ENCODE measurements around the gene ITPRIP. TPM values are rescaled to one million over a fixed set of nuclear protein-coding genes. Genes with fewer than 3 reads are reported as not detected.

The ITPRIP gene
- total RNA-seq, 1 experiment from 2014 or later: 22.5 TPM

DNA sequence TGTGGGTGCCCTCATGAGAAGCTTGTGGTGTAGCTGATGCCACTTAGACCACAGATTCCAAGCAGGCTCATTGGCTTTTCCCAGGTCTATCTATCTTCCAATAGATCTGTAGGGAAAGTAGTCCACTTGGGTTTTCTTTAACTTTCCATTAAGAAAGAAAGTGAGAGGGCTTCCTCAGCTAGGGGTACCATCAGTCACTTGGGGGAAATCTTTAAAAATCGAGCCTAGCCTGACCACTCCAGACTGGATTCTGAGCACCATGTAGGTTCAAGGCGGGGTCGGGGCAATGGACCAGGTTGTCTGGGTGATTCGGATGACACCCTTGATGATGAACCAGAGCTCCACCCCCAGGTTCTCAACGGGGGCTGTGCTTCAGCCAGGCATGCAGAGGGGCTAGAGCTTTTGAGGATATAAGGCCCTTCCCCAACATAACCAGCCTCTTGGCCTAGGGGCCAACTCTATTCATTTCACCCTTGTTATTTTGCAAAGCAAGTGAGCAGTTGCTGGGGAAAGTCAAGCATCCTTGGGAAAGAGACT is 27.0 kb downstream of the ITPRIP start:
- Histone ChIP-seq H2AK5ac (ENCODE audit: insufficient read length, low read length) (no peak overlapping the region), H2BK120ac (ENCODE audit: low read depth, low read length, poor library complexity, severe bottlenecking) (no peak overlapping the region), H2BK12ac (ENCODE audit: insufficient read length, low read depth, low read length) (no peak overlapping the region), H3K4ac (ENCODE audit: low read depth, low read length) (no peak overlapping the region), H3K23ac (ENCODE audit: insufficient read length, low read depth, low read length) (no peak overlapping the region), H3K27me3 (ENCODE audit: insufficient read depth, low read length) (no peaks in the 10 kb centered on the region), H3K56ac (ENCODE audit: insufficient read length, low read depth, low read length) (no peak overlapping the region), H3K79me2 (ENCODE audit: insufficient read depth, low read length) (no peaks in the 10 kb centered on the region; the same call in 1 of the 2 replicates), H3K4me2 (ENCODE audit: insufficient read depth, insufficient read length, low read length) (no peak overlapping the region), H4K5ac (ENCODE audit: insufficient read length, low read depth, low read length) (no peak overlapping the region), H2BK15ac (ENCODE audit: low read depth, low read length) (no peak overlapping the region), H3K14ac (ENCODE audit: insufficient read depth, low read length) (no peak overlapping the region), H3K9ac (ENCODE audit: extremely low read depth, insufficient read length, low read length) (no peak overlapping the region), H3K27ac (ENCODE audit: insufficient read length, low read depth, low read length) (no peak overlapping the region), H3K23me2 (ENCODE audit: insufficient read length, low read depth, low read length, poor library complexity, severe bottlenecking) (no peaks in the 10 kb centered on the region), H3T11ph (ENCODE audit: low read length) (no peak overlapping the region), H2BK5ac (ENCODE audit: insufficient read length, low read length) (no peak overlapping the region), H2BK20ac (ENCODE audit: low read depth, low read length, poor library complexity, severe bottlenecking) (no peak overlapping the region), H3K18ac (ENCODE audit: insufficient read length, low read depth, low read length) (no peak overlapping the region), H3K9me3 (ENCODE audit: control insufficient read depth, low read depth, low read length) (no peaks in the 10 kb centered on the region), H4K20me1 (ENCODE audit: control insufficient read depth, insufficient read depth, insufficient read length) (no peaks in the 10 kb centered on the region), H2AFZ (ENCODE audit: low read length) (no peak overlapping the region), H3K4me1 (ENCODE audit: insufficient read depth, low read length) (no peaks in the 10 kb centered on the region), H4K8ac (replicated peaks; ENCODE audit: insufficient read length, low read depth, low read length) (no peak overlapping the region), H3K79me1 (ENCODE audit: insufficient read depth, low read depth, low read length, poor library complexity, severe bottlenecking) (no peaks in the 10 kb centered on the region), H4K91ac (ENCODE audit: insufficient read length, low read depth, low read length) (no peak overlapping the region)
- no CpG with 5 or more reads among the region's 5 CpGs for WGBS (ENCODE audit: extremely low coverage, insufficient read length, low lambda C conversion rate)
- peaks cover 9% of the 10 kb centered on the region in 2 experiments for H3K4me1 Mint-ChIP-seq
- H3K36me3 Mint-ChIP-seq (ENCODE audit: insufficient read depth in 1 of 3, low read depth in 3 of 3): peaks cover 23 to 43% (median 39%) of the 10 kb centered on the region in 3 experiments; a peak in 6 of 7 replicates
- H3K4me3 Mint-ChIP-seq: no peak overlapping the region
- H3K27ac Mint-ChIP-seq: peak overlapping the region in 1 of 3 experiments; percentile 93; a peak in 1 of 7 replicates
- TF ChIP-seq, protein P1, sequence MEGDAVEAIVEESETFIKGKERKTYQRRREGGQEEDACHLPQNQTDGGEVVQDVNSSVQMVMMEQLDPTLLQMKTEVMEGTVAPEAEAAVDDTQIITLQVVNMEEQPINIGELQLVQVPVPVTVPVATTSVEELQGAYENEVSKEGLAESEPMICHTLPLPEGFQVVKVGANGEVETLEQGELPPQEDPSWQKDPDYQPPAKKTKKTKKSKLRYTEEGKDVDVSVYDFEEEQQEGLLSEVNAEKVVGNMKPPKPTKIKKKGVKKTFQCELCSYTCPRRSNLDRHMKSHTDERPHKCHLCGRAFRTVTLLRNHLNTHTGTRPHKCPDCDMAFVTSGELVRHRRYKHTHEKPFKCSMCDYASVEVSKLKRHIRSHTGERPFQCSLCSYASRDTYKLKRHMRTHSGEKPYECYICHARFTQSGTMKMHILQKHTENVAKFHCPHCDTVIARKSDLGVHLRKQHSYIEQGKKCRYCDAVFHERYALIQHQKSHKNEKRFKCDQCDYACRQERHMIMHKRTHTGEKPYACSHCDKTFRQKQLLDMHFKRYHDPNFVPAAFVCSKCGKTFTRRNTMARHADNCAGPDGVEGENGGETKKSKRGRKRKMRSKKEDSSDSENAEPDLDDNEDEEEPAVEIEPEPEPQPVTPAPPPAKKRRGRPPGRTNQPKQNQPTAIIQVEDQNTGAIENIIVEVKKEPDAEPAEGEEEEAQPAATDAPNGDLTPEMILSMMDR (conservative IDR thresholded peaks at IDR 0.05): no peak
- DNase-seq: no peak
- no peaks in the 10 kb centered on the region for H3K9me3 Mint-ChIP-seq
- H3K27me3 Mint-ChIP-seq (ENCODE audit: low read depth): no peaks in the 10 kb centered on the region
